Mammary epithelial cell (primary cell): ENCODE results near the gene GATA2.

Experiments used
- EZH2 ChIP-seq: IDR thresholded peaks from 2 replicates; pipeline ENCODE4 v1.6.1; 2012; ENCODE audit warnings: low read length, inconsistent platforms, borderline replicate concordance
- TF ChIP-seq, protein P1 (sequence below), 2 donors: IDR thresholded peaks in 1 of 2; conservative IDR thresholded peaks in 1 of 2; 2 replicates each; pipeline ENCODE4 v1.5.1; 2011 to 2012; ENCODE audit warnings: inconsistent platforms in 2 of 2, low read length in 2 of 2, mild to moderate bottlenecking in 2 of 2, control low read depth in 1 of 2, low read depth in 1 of 2; ENCODE audit not compliant: insufficient read depth in 1 of 2; ENCODE audit errors: extremely low read depth in 1 of 2

DNA sequence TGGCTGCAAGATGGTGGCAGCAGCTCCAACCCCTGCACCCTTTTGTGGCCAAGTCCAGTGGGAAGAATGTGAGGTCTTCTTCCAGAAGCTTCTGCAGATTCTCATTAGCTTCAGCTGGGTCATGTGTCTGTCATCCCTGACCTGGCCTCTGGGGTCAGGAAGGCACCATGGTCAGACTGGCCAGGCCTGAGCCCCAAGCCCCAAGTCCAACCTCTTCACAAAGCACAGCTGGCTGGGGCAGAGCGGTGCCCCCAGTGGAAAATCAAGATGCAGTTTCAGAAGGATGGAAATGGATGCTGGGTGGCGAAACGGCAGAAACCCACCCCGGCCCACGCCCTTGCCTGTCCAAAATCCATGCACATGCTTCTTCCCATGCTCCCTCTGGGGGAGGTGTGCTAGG lies 15.9 kb upstream of the GATA2 start:
- TF ChIP-seq, protein P1, sequence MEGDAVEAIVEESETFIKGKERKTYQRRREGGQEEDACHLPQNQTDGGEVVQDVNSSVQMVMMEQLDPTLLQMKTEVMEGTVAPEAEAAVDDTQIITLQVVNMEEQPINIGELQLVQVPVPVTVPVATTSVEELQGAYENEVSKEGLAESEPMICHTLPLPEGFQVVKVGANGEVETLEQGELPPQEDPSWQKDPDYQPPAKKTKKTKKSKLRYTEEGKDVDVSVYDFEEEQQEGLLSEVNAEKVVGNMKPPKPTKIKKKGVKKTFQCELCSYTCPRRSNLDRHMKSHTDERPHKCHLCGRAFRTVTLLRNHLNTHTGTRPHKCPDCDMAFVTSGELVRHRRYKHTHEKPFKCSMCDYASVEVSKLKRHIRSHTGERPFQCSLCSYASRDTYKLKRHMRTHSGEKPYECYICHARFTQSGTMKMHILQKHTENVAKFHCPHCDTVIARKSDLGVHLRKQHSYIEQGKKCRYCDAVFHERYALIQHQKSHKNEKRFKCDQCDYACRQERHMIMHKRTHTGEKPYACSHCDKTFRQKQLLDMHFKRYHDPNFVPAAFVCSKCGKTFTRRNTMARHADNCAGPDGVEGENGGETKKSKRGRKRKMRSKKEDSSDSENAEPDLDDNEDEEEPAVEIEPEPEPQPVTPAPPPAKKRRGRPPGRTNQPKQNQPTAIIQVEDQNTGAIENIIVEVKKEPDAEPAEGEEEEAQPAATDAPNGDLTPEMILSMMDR (conservative IDR thresholded peaks at IDR 0.05 in 1 of 2, IDR thresholded peaks at IDR 0.05 in 1 of 2; ENCODE audit: extremely low read depth in 1 of 2, insufficient read depth in 1 of 2, low read depth in 1 of 2, low read length in 2 of 2), result no peak
- TF ChIP-seq EZH2, result no peak
